K562 (cell line): ENCODE results near the gene PEX7. TPM values are rescaled to one million over a fixed set of nuclear protein-coding genes. Genes with fewer than 3 reads are reported as not detected.

ENCODE experiments used
- CREB1 ChIP-seq, 2 experiments: sonication (generic) in 1 of 2; formaldehyde crosslinking in 1 of 2; IDR thresholded peaks; 2 replicates each; pipeline versions ENCODE4 v1.6.1 to v1.8.0; 2012 to 2022; ENCODE audit warnings: inconsistent platforms in 1 of 2, mild to moderate bottlenecking in 1 of 2, missing genetic modification reagents in 1 of 2, moderate library complexity in 1 of 2
- ELF1 ChIP-seq: fragments of 200-800 bp; sonication (Bioruptor generic); IDR thresholded peaks from 2 replicates; pipeline ENCODE4 v1.6.1; 2016; ENCODE audit warnings: missing genetic modification characterization, missing compliant biosample characterization
- HDGF ChIP-seq: fragments of 450-650 bp; IDR thresholded peaks from 2 replicates; pipeline ENCODE4 v1.6.1; 2016
- PYGO2 ChIP-seq: fragments of 450-650 bp; IDR thresholded peaks from 2 replicates; pipeline ENCODE4 v1.6.1; 2016; ENCODE audit warnings: mild to moderate bottlenecking, missing genetic modification characterization, moderate library complexity, missing compliant biosample characterization
- RB1 ChIP-seq: fragments of 450-650 bp; IDR thresholded peaks from 2 replicates; pipeline ENCODE4 v1.6.1; 2017; ENCODE audit warnings: low read depth, mild to moderate bottlenecking
- RHOXF2B ChIP-seq: fragments of 250-450 bp; sonication (Bioruptor Pico); conservative IDR thresholded peaks from 2 replicates; pipeline ENCODE4 v1.5.1; 2021
- SETDB1 ChIP-seq: IDR thresholded peaks from one replicate; pipeline ENCODE4 v1.6.1; 2012; ENCODE audit warnings: low read length, control low read depth, inconsistent platforms
- SMC3 ChIP-seq: conservative IDR thresholded peaks from 2 replicates; pipeline ENCODE4 v1.6.1; 2011; ENCODE audit warnings: low read depth, low read length, improper control_type of control experiment; ENCODE audit not compliant: insufficient read depth
- ZNF316 ChIP-seq: fragments of 450-650 bp; IDR thresholded peaks from 2 replicates; pipeline ENCODE4 v1.6.1; 2016
- ZNF41 ChIP-seq: fragments of 250-450 bp; sonication (Bioruptor Pico); conservative IDR thresholded peaks from 2 replicates; pipeline ENCODE4 v1.4.0; 2020; ENCODE audit warnings: mild to moderate bottlenecking
- polyA plus RNA-seq, 8 experiments: library from polyadenylated mRNA; depleted of rRNA in 4 of 8; stranded (reverse) in 5 of 8; unstranded in 3 of 8; fragments of >200 nt; fragmentation: Nextera tagmentation in 2 of 8; fragmentation: Illumina TruSeq in 1 of 8; extraction: Ambion mirVana in 2 of 8; extraction: Trizol in 1 of 8; gene quantifications; 2 replicates each; pipeline versions ENCODE4 v1.2.1 to v1.2.3, GENCODE V29; 2011 to 2014; ENCODE audit warnings: inconsistent platforms in 1 of 8, missing spikeins in 1 of 8
- total RNA-seq, 7 experiments: library from RNA; depleted of rRNA in 6 of 7; stranded (reverse); fragments of >200 nt in 6 of 7; fragmentation: Illumina TruSeq in 2 of 7; extraction: Trizol in 2 of 7; gene quantifications; 2 replicates each; pipeline versions ENCODE4 v1.2.1 to v1.2.3, GENCODE V29; 2011 to 2021; ENCODE audit warnings: low replicate concordance in 1 of 7
- TF ChIP-seq, protein P1 (sequence below), 3 experiments: IDR thresholded peaks in 2 of 3; conservative IDR thresholded peaks in 1 of 3; 2 replicates each; pipeline ENCODE4 v1.5.1; 2011 to 2012; ENCODE audit warnings: low read length in 3 of 3, mild to moderate bottlenecking in 3 of 3, control low read depth in 2 of 3, improper control_type of control experiment in 1 of 3, inconsistent platforms in 1 of 3, low read depth in 1 of 3, mixed read lengths in 1 of 3, moderate library complexity in 1 of 3; ENCODE audit not compliant: insufficient read depth in 2 of 3
- TF ChIP-seq, protein P2 (sequence below): sonication (generic); formaldehyde crosslinking; IDR thresholded peaks from 2 replicates; pipeline ENCODE4 v1.8.0; 2022; ENCODE audit warnings: mild to moderate bottlenecking, missing genetic modification reagents, borderline replicate concordance
- TF ChIP-seq, protein P3 (sequence below), 3 experiments: fragments of 200-800 bp in 1 of 3; sonication (Bioruptor generic) in 1 of 3; sonication (generic) in 1 of 3; formaldehyde crosslinking in 1 of 3; IDR thresholded peaks; 2 replicates each; pipeline versions ENCODE4 v1.6.1 to v1.8.0; 2016 to 2022; ENCODE audit warnings: mild to moderate bottlenecking in 2 of 3, missing compliant biosample characterization in 2 of 3, missing genetic modification characterization in 2 of 3, missing genetic modification reagents in 1 of 3
- TF ChIP-seq, protein P4 (sequence below): fragments of 250-450 bp; sonication (Bioruptor Pico); IDR thresholded peaks from 2 replicates; pipeline ENCODE4 v1.4.0; 2020; ENCODE audit warnings: mild to moderate bottlenecking, moderate library complexity, borderline replicate concordance
- TF ChIP-seq, protein P5 (sequence below): fragments of 450-650 bp; formaldehyde crosslinking; IDR thresholded peaks from 2 replicates; pipeline ENCODE4 v1.4.0; 2022; ENCODE audit warnings: mild to moderate bottlenecking, moderate library complexity
- TF ChIP-seq, protein P6 (sequence below), 2 experiments: fragments of 250-450 bp in 1 of 2; fragments of 450-650 bp in 1 of 2; sonication (Bioruptor Pico) in 1 of 2; IDR thresholded peaks; 2 replicates each; pipeline versions ENCODE4 v1.6.1 to v1.8.0; 2016 to 2021; ENCODE audit warnings: mild to moderate bottlenecking in 2 of 2, moderate library complexity in 2 of 2, missing compliant biosample characterization in 1 of 2, missing genetic modification characterization in 1 of 2

Gene PEX7
- total and polyA plus RNA-seq, 9 of the 15 experiments (the other 6 are each of a cell fraction or from before 2014, with no cell fraction given), result 1.6 to 12.9 (median 9.1) TPM

DNA sequence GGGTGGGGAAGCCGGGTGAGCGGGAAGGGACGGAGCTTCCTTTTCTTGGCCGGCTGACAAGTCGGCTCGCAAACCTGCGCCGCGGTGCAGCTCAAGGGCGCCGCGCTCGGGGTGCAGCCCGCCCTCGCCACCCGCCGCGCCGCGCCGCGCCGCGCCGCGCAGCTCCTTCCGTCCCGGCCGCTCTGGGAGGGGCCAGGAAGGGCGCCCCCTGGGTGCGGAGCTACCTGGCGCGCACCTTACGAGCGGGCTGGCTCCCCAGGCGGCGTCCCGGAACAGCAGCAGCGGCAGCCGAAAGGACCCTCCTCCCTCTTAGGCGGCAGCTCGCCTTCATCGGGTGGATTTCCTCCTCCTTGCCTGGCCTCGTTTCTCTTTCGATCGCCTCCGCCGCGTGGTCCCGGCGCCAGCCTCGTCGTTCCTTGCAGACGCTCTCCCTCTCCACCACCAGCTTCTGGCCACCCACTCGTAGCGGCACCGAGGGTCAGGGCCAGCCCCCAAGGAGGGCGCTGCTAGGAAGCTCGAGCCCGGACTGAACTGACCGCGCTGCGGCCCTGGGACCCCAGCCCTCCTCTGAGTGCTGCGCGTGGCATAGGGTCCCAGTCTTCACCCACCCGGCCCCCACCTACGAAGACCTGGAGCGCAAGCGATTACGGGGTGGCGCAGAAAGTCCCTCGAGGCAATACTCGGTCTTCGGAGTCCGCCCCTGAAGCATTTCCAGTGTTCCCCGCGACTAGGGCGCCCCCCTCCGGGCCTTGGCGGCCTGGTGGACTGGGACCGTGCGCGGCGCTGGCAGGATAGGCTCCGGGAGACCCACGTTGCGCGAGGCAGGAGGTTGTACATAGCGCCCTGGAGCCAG lies 29.8 kb upstream of the PEX7 start, which contains the start of gene MAP3K5 (continued):
- TF ChIP-seq, protein P1, sequence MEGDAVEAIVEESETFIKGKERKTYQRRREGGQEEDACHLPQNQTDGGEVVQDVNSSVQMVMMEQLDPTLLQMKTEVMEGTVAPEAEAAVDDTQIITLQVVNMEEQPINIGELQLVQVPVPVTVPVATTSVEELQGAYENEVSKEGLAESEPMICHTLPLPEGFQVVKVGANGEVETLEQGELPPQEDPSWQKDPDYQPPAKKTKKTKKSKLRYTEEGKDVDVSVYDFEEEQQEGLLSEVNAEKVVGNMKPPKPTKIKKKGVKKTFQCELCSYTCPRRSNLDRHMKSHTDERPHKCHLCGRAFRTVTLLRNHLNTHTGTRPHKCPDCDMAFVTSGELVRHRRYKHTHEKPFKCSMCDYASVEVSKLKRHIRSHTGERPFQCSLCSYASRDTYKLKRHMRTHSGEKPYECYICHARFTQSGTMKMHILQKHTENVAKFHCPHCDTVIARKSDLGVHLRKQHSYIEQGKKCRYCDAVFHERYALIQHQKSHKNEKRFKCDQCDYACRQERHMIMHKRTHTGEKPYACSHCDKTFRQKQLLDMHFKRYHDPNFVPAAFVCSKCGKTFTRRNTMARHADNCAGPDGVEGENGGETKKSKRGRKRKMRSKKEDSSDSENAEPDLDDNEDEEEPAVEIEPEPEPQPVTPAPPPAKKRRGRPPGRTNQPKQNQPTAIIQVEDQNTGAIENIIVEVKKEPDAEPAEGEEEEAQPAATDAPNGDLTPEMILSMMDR (IDR thresholded peaks at IDR 0.05 in 2 of 3, conservative IDR thresholded peaks at IDR 0.05 in 1 of 3; ENCODE audit: insufficient read depth in 2 of 3, low read depth in 1 of 3, low read length in 3 of 3), result peak; percentile 85 to 97 (median 90)
- TF ChIP-seq, protein P2, sequence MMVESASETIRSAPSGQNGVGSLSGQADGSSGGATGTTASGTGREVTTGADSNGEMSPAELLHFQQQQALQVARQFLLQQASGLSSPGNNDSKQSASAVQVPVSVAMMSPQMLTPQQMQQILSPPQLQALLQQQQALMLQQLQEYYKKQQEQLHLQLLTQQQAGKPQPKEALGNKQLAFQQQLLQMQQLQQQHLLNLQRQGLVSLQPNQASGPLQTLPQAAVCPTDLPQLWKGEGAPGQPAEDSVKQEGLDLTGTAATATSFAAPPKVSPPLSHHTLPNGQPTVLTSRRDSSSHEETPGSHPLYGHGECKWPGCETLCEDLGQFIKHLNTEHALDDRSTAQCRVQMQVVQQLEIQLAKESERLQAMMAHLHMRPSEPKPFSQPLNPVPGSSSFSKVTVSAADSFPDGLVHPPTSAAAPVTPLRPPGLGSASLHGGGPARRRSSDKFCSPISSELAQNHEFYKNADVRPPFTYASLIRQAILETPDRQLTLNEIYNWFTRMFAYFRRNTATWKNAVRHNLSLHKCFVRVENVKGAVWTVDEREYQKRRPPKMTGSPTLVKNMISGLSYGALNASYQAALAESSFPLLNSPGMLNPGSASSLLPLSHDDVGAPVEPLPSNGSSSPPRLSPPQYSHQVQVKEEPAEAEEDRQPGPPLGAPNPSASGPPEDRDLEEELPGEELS (CRISPR knock-in tag), result 0 out of 2 replicates have a peak, but pooled peaks have one; percentile 16
- TF ChIP-seq, protein P3, sequence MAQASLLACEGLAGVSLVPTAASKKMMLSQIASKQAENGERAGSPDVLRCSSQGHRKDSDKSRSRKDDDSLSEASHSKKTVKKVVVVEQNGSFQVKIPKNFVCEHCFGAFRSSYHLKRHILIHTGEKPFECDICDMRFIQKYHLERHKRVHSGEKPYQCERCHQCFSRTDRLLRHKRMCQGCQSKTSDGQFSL (CRISPR knock-in tag; IDR thresholded peaks at IDR 0.05), result no peak
- TF ChIP-seq, protein P3 (tag; IDR thresholded peaks at IDR 0.05), result no peak
- TF ChIP-seq ELF1 (peak; percentile 90), ZNF41 (CRISPR knock-in tag) (no peak), RB1 (peak; percentile 98), SMC3 (peak; percentile 75), ZNF316 (0 out of 2 replicates have a peak, but pooled peaks have one; percentile 11), RHOXF2B (CRISPR knock-in tag) (no peak), PYGO2 (tag) (peak; percentile 40; the same call in 1 of the 2 replicates), HDGF (no peak), SETDB1 (no peak), CREB1 (IDR thresholded peaks at IDR 0.05) (peak; percentile 27), CREB1 (CRISPR knock-in tag; IDR thresholded peaks at IDR 0.05) (no peak; the same call in 1 of the 2 replicates)
- TF ChIP-seq, protein P4, sequence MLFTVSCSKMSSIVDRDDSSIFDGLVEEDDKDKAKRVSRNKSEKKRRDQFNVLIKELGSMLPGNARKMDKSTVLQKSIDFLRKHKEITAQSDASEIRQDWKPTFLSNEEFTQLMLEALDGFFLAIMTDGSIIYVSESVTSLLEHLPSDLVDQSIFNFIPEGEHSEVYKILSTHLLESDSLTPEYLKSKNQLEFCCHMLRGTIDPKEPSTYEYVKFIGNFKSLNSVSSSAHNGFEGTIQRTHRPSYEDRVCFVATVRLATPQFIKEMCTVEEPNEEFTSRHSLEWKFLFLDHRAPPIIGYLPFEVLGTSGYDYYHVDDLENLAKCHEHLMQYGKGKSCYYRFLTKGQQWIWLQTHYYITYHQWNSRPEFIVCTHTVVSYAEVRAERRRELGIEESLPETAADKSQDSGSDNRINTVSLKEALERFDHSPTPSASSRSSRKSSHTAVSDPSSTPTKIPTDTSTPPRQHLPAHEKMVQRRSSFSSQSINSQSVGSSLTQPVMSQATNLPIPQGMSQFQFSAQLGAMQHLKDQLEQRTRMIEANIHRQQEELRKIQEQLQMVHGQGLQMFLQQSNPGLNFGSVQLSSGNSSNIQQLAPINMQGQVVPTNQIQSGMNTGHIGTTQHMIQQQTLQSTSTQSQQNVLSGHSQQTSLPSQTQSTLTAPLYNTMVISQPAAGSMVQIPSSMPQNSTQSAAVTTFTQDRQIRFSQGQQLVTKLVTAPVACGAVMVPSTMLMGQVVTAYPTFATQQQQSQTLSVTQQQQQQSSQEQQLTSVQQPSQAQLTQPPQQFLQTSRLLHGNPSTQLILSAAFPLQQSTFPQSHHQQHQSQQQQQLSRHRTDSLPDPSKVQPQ, result no peak
- TF ChIP-seq, protein P5, sequence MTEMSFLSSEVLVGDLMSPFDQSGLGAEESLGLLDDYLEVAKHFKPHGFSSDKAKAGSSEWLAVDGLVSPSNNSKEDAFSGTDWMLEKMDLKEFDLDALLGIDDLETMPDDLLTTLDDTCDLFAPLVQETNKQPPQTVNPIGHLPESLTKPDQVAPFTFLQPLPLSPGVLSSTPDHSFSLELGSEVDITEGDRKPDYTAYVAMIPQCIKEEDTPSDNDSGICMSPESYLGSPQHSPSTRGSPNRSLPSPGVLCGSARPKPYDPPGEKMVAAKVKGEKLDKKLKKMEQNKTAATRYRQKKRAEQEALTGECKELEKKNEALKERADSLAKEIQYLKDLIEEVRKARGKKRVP, result no peak
- TF ChIP-seq, protein P6, sequence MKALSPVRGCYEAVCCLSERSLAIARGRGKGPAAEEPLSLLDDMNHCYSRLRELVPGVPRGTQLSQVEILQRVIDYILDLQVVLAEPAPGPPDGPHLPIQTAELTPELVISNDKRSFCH (CRISPR knock-in tag; IDR thresholded peaks at IDR 0.05), result no peak
- TF ChIP-seq, protein P6 (tag; IDR thresholded peaks at IDR 0.05), result peak; percentile 75; the same call in 1 of the 2 replicates
